Heart left ventricle (tissue), 13 donors: Measurements from ENCODE around the gene BEND6.
A peak's percentile ranks its signal among the peaks of the same experiment; 100 is the strongest.

Source experiments
- POLR2A ChIP-seq, 2 donors: fragments of 450-650 bp; IDR thresholded peaks; one replicate each; pipeline ENCODE4 v1.6.1; 2017; ENCODE audit warnings: antibody characterized with exemption in 2 of 2, mild to moderate bottlenecking in 2 of 2, moderate library complexity in 2 of 2
- TF ChIP-seq, protein P1 (sequence below), 12 donors: fragments of 200-600 bp; sonication (generic) in 4 of 12; IDR thresholded peaks; one replicate each; pipeline versions ENCODE4 v1.5.0 to v1.8.0; 2018 to 2022; ENCODE audit warnings: antibody characterized with exemption in 12 of 12, mild to moderate bottlenecking in 5 of 12
- donor health status: ischemic (EF 13 %, LVEDD 7.1; RV severe dilation, severe dysfunction).
- donor health status: DM: no; HTN: yes; CAD: no.
- donor health status: DM: no; HTN: no; CAD: no.
- donor health status: ischemic (EF 25% LVEDD 6.9; RV normal size, moderate dysfunction).
- donor health status: ischemic (EF 25% LVEDD 5.7; RV mildly dilated, moderate dysfunction).
- donor health status: ischemic (EF 35%, LVEDD 5.7; RV mildly dilated, moderate dysfunction).
- donor health status: nonischemic (EF 11% LVEDD 7.7; RV severe dilation, severe dysfunction).
- donor health status: DM: yes; HTN: yes; CAD: no.
- donor health status: PGD.
- donor health status: ischemic (EF 29% LVEDD 5.4; RV normal size, mild dysfunction).
- donor health status: nonischemic (EF 23%, LVEDD 6.1; RV moderate dilation, normal function).

- TF ChIP-seq, protein P1, sequence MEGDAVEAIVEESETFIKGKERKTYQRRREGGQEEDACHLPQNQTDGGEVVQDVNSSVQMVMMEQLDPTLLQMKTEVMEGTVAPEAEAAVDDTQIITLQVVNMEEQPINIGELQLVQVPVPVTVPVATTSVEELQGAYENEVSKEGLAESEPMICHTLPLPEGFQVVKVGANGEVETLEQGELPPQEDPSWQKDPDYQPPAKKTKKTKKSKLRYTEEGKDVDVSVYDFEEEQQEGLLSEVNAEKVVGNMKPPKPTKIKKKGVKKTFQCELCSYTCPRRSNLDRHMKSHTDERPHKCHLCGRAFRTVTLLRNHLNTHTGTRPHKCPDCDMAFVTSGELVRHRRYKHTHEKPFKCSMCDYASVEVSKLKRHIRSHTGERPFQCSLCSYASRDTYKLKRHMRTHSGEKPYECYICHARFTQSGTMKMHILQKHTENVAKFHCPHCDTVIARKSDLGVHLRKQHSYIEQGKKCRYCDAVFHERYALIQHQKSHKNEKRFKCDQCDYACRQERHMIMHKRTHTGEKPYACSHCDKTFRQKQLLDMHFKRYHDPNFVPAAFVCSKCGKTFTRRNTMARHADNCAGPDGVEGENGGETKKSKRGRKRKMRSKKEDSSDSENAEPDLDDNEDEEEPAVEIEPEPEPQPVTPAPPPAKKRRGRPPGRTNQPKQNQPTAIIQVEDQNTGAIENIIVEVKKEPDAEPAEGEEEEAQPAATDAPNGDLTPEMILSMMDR (IDR thresholded peaks at IDR 0.05), result peak; percentile 35 to 70 (median 54)
- TF ChIP-seq POLR2A (IDR thresholded peaks at IDR 0.05), result no peak
Measured at GRCh38 chr6:57021086-57021720, 66.3 kb downstream of the BEND6 start.
